ENCODE results near the gene BNIP3.
"Not testable (repeated sequence)": the region's sequence is repeated elsewhere in the genome, so short reads cannot be mapped to it uniquely, and the experiment has no call there.

BNIP3 gene

GRCh38 chr10:131921184-131921583, 60.5 kb downstream of the BNIP3 start:
- Histone ChIP-seq H4K20me1 (ENCODE audit: insufficient read depth, low read length) (peaks cover 30% of the 10 kb centered on the region), H3K4me1 (ENCODE audit: low read length) (peaks cover 4% of the 10 kb centered on the region; the same call in 1 of the 2 replicates), H3K9me3 (ENCODE audit: insufficient read depth, low read length) (no peaks in the 10 kb centered on the region), H3K9ac (ENCODE audit: low read length) (no peak overlapping the region), H3K27ac (ENCODE audit: low read length) (no peak overlapping the region), H3K79me2 (ENCODE audit: low read length) (peaks cover 71% of the 10 kb centered on the region), H3K4me2 (ENCODE audit: low read length) (no peak overlapping the region), H3K4me3 (ENCODE audit: low read length) (no peak overlapping the region), H2AFZ (ENCODE audit: low read depth, low read length) (no peak overlapping the region), H3K27me3 (ENCODE audit: low read depth, low read length) (no peaks in the 10 kb centered on the region), H3K36me3 (replicated peaks; ENCODE audit: low read depth, low read length) (peaks cover 6% of the 10 kb centered on the region)
- no peak for TF ChIP-seq CTCF (IDR thresholded peaks at IDR 0.05; ENCODE audit: low read depth, low read length)
- TF ChIP-seq EZH2phosphoT487 (IDR thresholded peaks at IDR 0.05; ENCODE audit: low read depth), result no peak

GRCh38 chr10:131920693-131921092, 61.0 kb downstream of the BNIP3 start:
- Histone ChIP-seq H3K36me3 (replicated peaks; ENCODE audit: low read depth, low read length) (peaks cover 6% of the 10 kb centered on the region), H3K27me3 (ENCODE audit: low read depth, low read length) (no peaks in the 10 kb centered on the region), H3K27ac (ENCODE audit: low read length) (no peak overlapping the region), H3K4me1 (ENCODE audit: low read length) (peaks cover 4% of the 10 kb centered on the region; the same call in 1 of the 2 replicates), H3K79me2 (ENCODE audit: low read length) (peaks cover 71% of the 10 kb centered on the region), H3K4me3 (ENCODE audit: low read length) (no peak overlapping the region), H3K9ac (ENCODE audit: low read length) (no peak overlapping the region), H2AFZ (ENCODE audit: low read depth, low read length) (no peak overlapping the region), H4K20me1 (ENCODE audit: insufficient read depth, low read length) (peaks cover 25% of the 10 kb centered on the region), H3K4me2 (ENCODE audit: low read length) (no peak overlapping the region), H3K9me3 (ENCODE audit: insufficient read depth, low read length) (no peaks in the 10 kb centered on the region)
- TF ChIP-seq EZH2phosphoT487 (IDR thresholded peaks at IDR 0.05; ENCODE audit: low read depth), result no peak

GRCh38 chr10:131920151-131920550, 61.6 kb downstream of the BNIP3 start:
- H3K27ac ChIP-seq (ENCODE audit: low read length), result no peak overlapping the region
- peaks cover 4% of the 10 kb centered on the region; the same call in 1 of the 2 replicates for H3K4me1 ChIP-seq (ENCODE audit: low read length)
- H3K27me3 ChIP-seq (ENCODE audit: low read depth, low read length), result no peaks in the 10 kb centered on the region

GRCh38 chr10:131919461-131919860, 62.3 kb downstream of the BNIP3 start:
- H4K20me1 ChIP-seq (ENCODE audit: insufficient read depth, low read length), result peaks cover 26% of the 10 kb centered on the region
- H3K36me3 ChIP-seq (replicated peaks; ENCODE audit: low read depth, low read length), result not testable (repeated sequence)

More at GRCh38 chr10:131920151-131920550, 61.6 kb downstream of the BNIP3 start:
- H3K4me3 ChIP-seq (ENCODE audit: low read length), result no peak overlapping the region
- H4K20me1 ChIP-seq (ENCODE audit: insufficient read depth, low read length), result peaks cover 24% of the 10 kb centered on the region
- H3K79me2 ChIP-seq (ENCODE audit: low read length), result peaks cover 71% of the 10 kb centered on the region
- H2AFZ ChIP-seq (ENCODE audit: low read depth, low read length), result no peak overlapping the region
- H3K9me3 ChIP-seq (ENCODE audit: insufficient read depth, low read length), result no peaks in the 10 kb centered on the region
- peaks cover 4% of the 10 kb centered on the region for H3K36me3 ChIP-seq (replicated peaks; ENCODE audit: low read depth, low read length)
- no peak overlapping the region for H3K4me2 ChIP-seq (ENCODE audit: low read length)
- H3K9ac ChIP-seq (ENCODE audit: low read length), result no peak overlapping the region
- no peak for TF ChIP-seq CTCF (IDR thresholded peaks at IDR 0.05; ENCODE audit: low read depth, low read length)
- no peak for TF ChIP-seq EZH2phosphoT487 (IDR thresholded peaks at IDR 0.05; ENCODE audit: low read depth)

More at GRCh38 chr10:131919461-131919860, 62.3 kb downstream of the BNIP3 start:
- H3K4me3 ChIP-seq (ENCODE audit: low read length); H3K9me3 ChIP-seq (ENCODE audit: insufficient read depth, low read length); H3K4me1 ChIP-seq (ENCODE audit: low read length); H3K4me2 ChIP-seq (ENCODE audit: low read length); H3K27me3 ChIP-seq (ENCODE audit: low read depth, low read length); H3K27ac ChIP-seq (ENCODE audit: low read length); H2AFZ ChIP-seq (ENCODE audit: low read depth, low read length); H3K9ac ChIP-seq (ENCODE audit: low read length): not testable (repeated sequence)
- peaks cover 71% of the 10 kb centered on the region for H3K79me2 ChIP-seq (ENCODE audit: low read length)

All from OCI-LY3 (cell line).